Measurements from ENCODE around the gene CCDC154. TPM values are rescaled to one million over a fixed set of nuclear protein-coding genes. Genes with fewer than 3 reads are reported as not detected.

Gene CCDC154
- total and polyA plus RNA-seq, 10 of the 15 experiments (the other 5 are each of a cell fraction or from before 2014, with no cell fraction given) = 0.06 to 0.26 (median 0.25) TPM; not detected in 7

DNA sequence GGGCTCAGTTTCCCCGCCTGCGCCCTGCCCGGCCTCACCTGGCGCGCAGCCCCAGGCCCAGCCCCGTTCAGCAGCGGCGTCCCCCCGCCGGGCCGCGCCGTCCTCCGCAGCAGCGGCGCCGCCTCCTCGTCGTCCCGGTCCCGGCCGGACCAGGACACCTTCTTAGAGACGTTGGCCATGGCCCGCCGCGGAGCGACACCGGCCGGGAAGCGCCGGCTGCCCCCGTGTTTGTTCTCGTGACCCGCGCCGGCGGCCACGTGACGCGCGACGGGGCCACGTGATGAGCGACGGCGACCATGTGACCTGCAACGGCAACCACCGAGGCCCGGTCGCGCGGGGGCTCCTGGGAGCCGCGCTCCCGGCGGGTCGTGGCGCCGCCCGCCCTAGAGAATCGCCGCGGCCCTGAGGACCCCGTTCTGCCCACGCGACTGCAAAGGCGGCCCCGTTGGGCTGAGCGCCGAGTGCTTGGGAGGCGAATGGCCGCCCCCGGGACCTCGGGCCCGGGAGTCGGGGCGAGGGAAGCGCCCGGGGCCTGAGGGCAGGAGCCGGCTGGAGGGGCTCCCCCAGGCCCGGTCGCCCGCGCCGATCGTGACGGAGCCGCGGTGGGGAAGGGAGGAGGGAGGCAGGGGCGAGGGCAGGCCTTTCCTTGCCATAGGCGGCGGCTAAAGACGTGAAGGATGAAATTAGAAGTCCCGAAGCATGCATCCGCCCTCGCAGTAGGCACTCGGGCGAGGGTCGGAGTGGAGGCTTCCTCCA lies 30.6 kb upstream of the CCDC154 start, which contains the start of gene CLCN7 (continued):
- TF ChIP-seq, protein P1, sequence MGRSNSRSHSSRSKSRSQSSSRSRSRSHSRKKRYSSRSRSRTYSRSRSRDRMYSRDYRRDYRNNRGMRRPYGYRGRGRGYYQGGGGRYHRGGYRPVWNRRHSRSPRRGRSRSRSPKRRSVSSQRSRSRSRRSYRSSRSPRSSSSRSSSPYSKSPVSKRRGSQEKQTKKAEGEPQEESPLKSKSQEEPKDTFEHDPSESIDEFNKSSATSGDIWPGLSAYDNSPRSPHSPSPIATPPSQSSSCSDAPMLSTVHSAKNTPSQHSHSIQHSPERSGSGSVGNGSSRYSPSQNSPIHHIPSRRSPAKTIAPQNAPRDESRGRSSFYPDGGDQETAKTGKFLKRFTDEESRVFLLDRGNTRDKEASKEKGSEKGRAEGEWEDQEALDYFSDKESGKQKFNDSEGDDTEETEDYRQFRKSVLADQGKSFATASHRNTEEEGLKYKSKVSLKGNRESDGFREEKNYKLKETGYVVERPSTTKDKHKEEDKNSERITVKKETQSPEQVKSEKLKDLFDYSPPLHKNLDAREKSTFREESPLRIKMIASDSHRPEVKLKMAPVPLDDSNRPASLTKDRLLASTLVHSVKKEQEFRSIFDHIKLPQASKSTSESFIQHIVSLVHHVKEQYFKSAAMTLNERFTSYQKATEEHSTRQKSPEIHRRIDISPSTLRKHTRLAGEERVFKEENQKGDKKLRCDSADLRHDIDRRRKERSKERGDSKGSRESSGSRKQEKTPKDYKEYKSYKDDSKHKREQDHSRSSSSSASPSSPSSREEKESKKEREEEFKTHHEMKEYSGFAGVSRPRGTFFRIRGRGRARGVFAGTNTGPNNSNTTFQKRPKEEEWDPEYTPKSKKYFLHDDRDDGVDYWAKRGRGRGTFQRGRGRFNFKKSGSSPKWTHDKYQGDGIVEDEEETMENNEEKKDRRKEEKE (IDR thresholded peaks at IDR 0.05) = 0 out of 2 replicates have a peak, but pooled peaks have one; percentile 9
- TF ChIP-seq ZNF207 (IDR thresholded peaks at IDR 0.05; ENCODE audit: borderline replicate concordance) (peak; percentile 90; the same call in 1 of the 2 replicates), NFYB (IDR thresholded peaks at IDR 0.05; ENCODE audit: insufficient read depth, low read depth, low read length) (no peak), SUPT20H (IDR thresholded peaks at IDR 0.05; ENCODE audit: borderline replicate concordance, control insufficient read depth, low read depth, low read length) (no peak), MYC (IDR thresholded peaks at IDR 0.05; ENCODE audit: insufficient read depth, insufficient read length, insufficient replicate concordance, low read length, severe bottlenecking) (no peak), JUNB (IDR thresholded peaks at IDR 0.05) (no peak), WRNIP1 (IDR thresholded peaks at IDR 0.05; ENCODE audit: borderline replicate concordance, low read depth, low read length) (no peak), ZSCAN29 (IDR thresholded peaks at IDR 0.05) (no peak), SP1 (IDR thresholded peaks at IDR 0.05; ENCODE audit: low read depth, low read length) (no peak), IKZF1 (conservative IDR thresholded peaks at IDR 0.05) (peak; percentile 91), NRF1 (conservative IDR thresholded peaks at IDR 0.05; ENCODE audit: low read depth, low read length) (no peak), POLR2A (IDR thresholded peaks at IDR 0.05; ENCODE audit: low read depth, low read length) (peak; percentile 95), NFYA (IDR thresholded peaks at IDR 0.05; ENCODE audit: borderline replicate concordance, low read depth, low read length) (no peak), SREBF1 (IDR thresholded peaks at IDR 0.05; ENCODE audit: low read length) (peak; percentile 59), PAX5 (IDR thresholded peaks at IDR 0.05; ENCODE audit: borderline replicate concordance, low read depth, low read length) (no peak), KDM1A (IDR thresholded peaks at IDR 0.05; ENCODE audit: borderline replicate concordance) (no peak), TBL1XR1 (IDR thresholded peaks at IDR 0.05; ENCODE audit: low read depth, low read length) (peak; percentile 92), STAT3 (IDR thresholded peaks at IDR 0.05; ENCODE audit: low read depth, low read length) (no peak), ASH2L (IDR thresholded peaks at IDR 0.05; ENCODE audit: borderline replicate concordance, low read depth) (no peak), IKZF2 (IDR thresholded peaks at IDR 0.05) (no peak), HDAC2 (IDR thresholded peaks at IDR 0.05) (no peak), BHLHE40 (IDR thresholded peaks at IDR 0.05; ENCODE audit: borderline replicate concordance in 1 of 2, low read depth in 2 of 2, low read length in 1 of 2) (peak; percentile 80 to 95), FOS (IDR thresholded peaks at IDR 0.05; ENCODE audit: borderline replicate concordance, extremely low read depth, insufficient read length) (peak; percentile 96), EED (IDR thresholded peaks at IDR 0.05; ENCODE audit: low read depth) (no peak)
- TF ChIP-seq, protein P2, sequence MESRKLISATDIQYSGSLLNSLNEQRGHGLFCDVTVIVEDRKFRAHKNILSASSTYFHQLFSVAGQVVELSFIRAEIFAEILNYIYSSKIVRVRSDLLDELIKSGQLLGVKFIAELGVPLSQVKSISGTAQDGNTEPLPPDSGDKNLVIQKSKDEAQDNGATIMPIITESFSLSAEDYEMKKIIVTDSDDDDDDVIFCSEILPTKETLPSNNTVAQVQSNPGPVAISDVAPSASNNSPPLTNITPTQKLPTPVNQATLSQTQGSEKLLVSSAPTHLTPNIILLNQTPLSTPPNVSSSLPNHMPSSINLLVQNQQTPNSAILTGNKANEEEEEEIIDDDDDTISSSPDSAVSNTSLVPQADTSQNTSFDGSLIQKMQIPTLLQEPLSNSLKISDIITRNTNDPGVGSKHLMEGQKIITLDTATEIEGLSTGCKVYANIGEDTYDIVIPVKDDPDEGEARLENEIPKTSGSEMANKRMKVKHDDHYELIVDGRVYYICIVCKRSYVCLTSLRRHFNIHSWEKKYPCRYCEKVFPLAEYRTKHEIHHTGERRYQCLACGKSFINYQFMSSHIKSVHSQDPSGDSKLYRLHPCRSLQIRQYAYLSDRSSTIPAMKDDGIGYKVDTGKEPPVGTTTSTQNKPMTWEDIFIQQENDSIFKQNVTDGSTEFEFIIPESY (IDR thresholded peaks at IDR 0.05) = no peak
- TF ChIP-seq, protein P3, sequence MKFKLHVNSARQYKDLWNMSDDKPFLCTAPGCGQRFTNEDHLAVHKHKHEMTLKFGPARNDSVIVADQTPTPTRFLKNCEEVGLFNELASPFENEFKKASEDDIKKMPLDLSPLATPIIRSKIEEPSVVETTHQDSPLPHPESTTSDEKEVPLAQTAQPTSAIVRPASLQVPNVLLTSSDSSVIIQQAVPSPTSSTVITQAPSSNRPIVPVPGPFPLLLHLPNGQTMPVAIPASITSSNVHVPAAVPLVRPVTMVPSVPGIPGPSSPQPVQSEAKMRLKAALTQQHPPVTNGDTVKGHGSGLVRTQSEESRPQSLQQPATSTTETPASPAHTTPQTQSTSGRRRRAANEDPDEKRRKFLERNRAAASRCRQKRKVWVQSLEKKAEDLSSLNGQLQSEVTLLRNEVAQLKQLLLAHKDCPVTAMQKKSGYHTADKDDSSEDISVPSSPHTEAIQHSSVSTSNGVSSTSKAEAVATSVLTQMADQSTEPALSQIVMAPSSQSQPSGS (IDR thresholded peaks at IDR 0.05; ENCODE audit: low read length) = no peak

Measured in GM12878 (cell line).